GM19238 (cell line): ENCODE measurements around the gene XDH.

Experiments
- DNase-seq: peaks from one replicate; pipeline ENCODE4 v3.0.0; 2011; ENCODE audit warnings: low spot score; ENCODE audit not compliant: insufficient read length

Gene XDH

DNA sequence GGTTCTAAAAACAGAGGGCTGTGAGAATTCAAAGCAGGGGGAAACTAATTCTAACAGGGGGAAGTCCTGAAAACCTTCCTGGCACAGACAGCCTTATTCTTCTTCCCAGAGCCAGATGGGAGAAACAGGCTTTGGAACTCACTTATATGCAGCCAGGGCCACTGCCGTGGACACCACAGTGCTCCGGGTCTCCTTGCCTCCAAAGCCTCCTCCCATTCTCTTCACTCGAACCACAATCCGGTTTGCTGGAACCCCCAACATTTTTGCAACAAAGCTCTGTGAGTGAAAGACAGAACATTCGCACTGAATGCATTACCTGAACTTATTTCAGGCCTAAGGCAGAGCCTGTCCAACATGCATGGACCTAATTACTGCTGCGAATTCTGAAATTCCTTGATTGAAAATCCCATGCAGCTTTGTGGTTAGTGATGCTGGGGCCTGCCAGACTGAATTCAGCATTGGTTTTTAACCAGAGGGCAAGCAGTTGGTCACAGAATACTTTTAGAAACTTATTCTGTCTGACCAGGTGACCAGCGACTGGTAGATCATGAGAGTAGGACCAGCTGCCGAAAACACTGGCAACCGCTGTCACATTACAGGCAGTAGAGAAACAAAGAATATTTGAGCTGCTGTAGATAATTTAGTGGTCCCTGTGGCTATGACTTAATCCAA lies 48.6 kb downstream of the XDH start:
- no peak for DNase-seq

- no peak for DNase-seq
These were observed 49.2 kb downstream of the XDH start for GRCh38 chr2:31365348-31365747.

GRCh38 chr2:31363956-31364750 lies 50.4 kb downstream of the XDH start:
- DNase-seq, result no peak

GRCh38 chr2:31362581-31362980 lies 52.0 kb downstream of the XDH start:
- DNase-seq, result no peak

- no peak for DNase-seq
These were observed 55.3 kb downstream of the XDH start for GRCh38 chr2:31359229-31359628.

- DNase-seq, result no peak
These were observed 59.7 kb downstream of the XDH start for GRCh38 chr2:31354837-31355236.

- DNase-seq, result no peak
These were observed 61.4 kb downstream of the XDH start for GRCh38 chr2:31353179-31353578.

DNA sequence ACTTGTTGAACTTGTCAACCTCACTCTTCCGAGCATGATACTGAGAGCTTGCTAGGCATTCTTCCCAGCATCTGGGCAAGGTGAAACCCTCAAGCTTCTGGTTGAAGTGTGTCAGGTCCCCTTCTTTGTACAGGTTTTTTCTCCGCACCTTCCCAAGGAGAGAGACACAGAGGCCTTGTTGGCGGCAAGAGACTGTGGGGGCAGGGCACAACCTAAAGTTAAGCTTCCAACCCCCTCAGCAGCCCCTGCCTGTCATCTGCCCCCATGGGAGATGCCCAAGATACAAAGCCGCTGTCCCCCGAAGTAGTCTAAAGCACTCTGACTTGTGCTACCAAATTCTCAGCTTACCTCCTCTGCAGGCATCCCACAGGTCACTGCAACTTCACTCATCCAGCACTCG lies 64.9 kb downstream of the XDH start:
- no peak for DNase-seq

GRCh38 chr2:31349160-31349559 lies 65.4 kb downstream of the XDH start:
- no peak for DNase-seq

DNA sequence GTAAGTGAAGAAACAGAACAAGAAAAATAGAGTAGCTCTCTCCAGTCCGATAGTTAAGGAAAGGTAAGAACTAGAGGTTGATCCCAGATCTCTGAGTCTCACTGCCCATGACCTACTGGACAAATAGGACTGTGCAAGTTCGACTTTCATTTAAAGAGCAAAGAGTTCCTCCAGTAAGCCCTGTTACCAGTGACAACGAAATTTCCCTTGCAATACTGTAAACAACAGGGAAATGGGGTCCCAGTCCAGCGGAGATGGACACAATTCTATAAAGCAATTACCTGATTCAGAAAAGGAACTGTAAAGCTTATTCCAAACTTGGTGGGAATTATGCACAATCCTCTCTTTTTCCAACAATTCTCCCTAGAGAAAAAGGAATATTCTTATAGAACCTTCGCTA lies 65.9 kb downstream of the XDH start:
- no peak for DNase-seq

DNA sequence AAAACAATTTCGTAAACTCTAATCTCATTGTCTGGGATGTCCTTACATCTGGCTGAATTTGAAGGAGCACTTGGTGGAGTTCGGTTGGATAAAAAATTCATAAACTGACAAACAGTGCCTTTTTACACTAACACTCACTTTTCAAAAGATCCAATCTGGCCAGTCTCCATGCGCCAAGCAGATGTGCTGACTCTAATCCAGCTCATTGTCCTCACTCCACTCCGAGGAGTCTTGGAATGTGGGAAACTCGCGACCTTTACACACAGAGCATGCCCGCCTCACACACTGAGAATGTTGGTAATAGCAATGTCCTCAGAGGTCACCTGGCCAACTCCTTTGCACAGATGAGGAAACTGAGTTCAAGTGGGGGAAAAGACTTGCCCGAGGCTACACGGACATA lies 66.8 kb downstream of the XDH start:
- DNase-seq, result no peak

GRCh38 chr2:31347319-31347718 lies 67.2 kb downstream of the XDH start:
- no peak for DNase-seq

GRCh38 chr2:31344447-31344846 lies 70.1 kb downstream of the XDH start:
- DNase-seq, result no peak

GRCh38 chr2:31341351-31341750 lies 73.2 kb downstream of the XDH start:
- no peak for DNase-seq

DNA sequence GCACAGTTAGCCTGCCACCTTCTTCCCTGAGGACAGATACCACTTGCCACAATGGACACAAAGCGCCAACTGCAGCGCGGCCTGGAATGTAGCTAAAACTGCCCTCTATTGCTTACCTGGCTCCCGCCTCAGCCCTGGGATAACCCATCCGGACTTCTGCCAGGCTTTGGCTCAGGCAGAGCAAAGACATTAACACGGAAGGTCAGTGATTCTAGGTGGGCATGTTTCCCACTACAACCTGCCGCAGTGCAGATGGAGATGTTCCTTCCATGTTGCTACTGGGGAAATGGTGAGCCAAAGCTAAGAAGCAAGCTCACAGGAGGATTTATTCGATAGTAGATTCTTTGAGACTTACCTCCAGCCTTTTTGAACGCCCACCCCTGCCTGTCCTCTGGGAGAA lies 74.8 kb downstream of the XDH start:
- DNase-seq, result no peak

DNA sequence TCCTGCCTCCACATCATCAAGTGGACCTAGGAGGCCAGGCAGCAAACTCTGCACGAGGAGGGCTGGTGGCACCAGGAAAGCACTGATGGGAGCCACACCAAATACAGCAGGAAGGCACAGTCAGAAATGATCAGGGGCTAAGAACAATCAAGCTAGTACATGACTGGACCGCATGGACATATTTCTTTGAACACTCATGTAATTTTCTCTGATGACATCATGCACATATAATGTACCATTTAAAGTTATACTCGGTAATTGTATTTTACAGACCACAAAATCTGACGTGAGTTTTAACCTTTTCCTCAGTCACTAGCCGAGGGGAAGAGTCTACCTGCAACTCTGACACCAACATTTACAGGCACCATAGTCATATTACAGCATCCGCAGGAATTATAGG lies 76.7 kb downstream of the XDH start:
- no peak for DNase-seq

GRCh38 chr2:31337197-31337596 lies 77.3 kb downstream of the XDH start:
- no peak for DNase-seq

DNA sequence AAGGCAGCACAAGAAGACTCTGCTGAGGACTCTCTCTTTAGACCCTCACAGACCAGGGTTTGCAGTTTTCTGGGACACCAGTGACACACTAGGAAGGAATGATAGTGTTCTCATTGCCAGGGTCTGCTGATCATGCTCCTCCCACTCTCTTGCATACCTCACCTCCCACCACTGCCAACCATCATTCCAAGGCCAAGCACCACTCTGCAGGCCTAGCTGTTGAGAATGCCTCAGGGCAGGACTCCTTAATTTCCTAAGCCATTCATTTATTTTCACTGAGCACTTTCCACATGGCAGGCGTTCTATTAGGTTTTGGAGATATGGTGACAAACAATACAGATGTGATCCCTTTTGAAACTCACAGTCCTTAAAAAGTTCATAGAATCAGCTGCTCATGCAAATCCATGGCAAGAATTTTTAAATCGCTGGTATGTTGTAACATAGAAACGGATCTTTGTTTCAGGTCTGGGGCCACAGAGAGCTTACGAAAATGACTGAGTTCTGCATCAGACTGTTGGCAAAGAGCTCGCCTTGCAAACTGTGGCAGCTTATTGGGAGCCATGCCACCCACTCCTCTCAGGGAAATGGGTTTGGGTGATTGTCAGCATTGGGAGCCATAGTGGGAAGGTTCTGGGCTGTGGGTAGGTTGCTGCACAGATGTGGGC lies 78.5 kb downstream of the XDH start:
- DNase-seq, result no peak

DNA sequence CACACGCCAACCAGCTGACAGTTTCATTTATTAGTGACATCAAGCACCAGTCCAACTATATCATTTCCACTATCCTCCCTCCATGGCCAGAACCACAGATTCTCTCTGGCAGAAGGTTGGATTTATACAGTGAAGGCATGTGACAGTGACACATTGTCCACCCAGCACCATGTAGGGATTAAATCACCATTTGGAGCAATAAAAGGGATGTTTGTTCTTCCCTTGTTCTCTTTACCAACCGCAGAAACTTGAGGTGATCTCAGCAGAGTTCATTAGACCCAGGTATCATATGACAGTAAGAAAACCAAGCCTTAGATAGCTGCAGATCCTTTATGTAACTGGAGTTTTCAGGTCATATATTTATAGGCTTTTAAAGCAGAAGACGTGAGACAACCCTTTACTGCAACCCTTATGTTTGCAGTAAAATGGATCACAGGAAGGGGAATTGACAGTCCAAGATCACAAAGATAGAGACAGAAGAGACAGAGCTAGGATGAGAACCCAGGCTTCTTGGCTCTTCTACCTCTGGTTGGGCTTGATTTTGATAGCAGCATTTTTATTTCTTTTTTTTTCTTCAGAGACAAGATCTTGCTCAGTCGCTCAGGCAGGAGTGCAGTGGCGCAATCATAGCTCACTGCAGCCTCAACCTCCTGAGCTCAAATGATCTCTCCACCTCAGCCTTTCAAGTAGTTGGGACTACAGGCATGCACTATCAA lies 80.1 kb downstream of the XDH start:
- DNase-seq, result no peak

DNA sequence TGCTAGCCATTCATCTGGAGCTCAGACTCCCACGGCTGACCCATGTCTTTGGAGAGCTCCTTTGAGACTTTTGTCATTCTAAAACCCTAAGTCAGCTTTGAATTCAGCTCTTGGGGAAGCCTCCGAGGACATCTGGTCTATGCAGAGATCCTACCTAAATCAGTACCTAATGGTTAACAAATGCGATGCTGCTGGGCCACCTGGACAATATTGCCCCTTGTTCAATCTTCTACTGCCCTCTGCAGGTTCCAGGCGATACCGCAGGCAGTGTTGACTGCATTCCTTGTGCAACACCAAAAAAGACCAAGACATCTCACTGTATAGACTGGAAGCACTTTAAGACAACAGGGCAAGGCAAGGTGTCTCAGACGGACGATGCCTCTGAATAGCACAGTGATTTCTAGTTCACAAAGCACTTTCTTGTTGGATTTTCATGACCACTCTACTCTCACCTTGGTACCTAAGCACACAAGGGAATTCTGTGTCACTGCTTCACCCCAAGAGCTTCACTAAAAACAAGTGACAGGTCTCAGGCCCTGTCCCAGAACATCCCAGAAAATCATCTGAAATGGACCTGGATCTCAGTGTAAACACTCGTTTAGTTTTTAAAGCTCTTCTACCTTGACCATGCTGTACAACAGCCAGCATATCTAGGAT lies 80.9 kb downstream of the XDH start:
- peak; percentile 47 for DNase-seq

DNA sequence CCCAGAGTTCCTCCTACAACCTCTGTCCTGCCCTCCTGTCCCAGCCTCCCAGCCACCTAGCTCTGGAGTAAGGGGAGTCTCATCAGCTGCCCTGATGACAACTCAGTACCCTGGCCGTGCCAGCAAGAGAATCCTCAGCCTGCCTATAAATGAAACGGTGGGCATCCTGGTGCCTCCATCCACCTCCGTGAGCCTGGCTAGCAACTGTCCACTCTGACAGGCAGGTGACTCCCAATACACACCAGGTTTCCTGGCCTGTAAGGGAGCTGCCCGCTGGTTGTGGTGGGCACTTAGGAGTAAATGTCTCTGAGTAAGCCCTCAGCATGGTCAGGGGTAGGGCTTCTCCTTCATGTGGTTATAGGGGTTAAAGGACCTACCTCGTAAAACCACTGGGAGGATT lies 81.5 kb downstream of the XDH start:
- DNase-seq, result no peak
